ENCODE results near the gene MEIS2.

DNA sequence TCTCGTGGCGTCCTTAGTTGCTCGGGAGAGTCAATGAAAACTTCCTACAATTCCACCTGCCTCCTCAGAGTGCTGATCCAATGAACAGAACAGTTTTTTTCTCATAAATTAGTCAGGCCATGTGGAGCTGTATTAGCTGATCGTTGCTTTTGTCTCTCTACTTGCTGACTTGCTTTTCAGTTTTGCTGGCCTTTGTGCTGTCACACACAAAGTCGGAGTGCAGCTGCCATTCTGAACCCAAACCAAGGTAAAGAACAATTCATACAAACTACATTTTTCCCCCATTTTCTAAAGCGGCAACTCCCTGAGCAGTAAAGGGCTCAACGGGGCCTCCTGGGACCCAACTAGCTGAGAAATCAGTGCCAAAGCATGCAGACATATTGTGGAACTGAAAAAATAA, 43.1 kb downstream of the MEIS2 start:
- TF ChIP-seq, protein P1, sequence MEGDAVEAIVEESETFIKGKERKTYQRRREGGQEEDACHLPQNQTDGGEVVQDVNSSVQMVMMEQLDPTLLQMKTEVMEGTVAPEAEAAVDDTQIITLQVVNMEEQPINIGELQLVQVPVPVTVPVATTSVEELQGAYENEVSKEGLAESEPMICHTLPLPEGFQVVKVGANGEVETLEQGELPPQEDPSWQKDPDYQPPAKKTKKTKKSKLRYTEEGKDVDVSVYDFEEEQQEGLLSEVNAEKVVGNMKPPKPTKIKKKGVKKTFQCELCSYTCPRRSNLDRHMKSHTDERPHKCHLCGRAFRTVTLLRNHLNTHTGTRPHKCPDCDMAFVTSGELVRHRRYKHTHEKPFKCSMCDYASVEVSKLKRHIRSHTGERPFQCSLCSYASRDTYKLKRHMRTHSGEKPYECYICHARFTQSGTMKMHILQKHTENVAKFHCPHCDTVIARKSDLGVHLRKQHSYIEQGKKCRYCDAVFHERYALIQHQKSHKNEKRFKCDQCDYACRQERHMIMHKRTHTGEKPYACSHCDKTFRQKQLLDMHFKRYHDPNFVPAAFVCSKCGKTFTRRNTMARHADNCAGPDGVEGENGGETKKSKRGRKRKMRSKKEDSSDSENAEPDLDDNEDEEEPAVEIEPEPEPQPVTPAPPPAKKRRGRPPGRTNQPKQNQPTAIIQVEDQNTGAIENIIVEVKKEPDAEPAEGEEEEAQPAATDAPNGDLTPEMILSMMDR (IDR thresholded peaks at IDR 0.05) = no peak
- no peak for TF ChIP-seq POLR2A (IDR thresholded peaks at IDR 0.05)

Measured in adrenal gland (tissue), 5 donors.